Gastrocnemius medialis (tissue), 4 donors: Measurements from ENCODE around the gene IGF1R.

Source experiments
- POLR2A ChIP-seq, 2 donors: fragments of 450-650 bp; IDR thresholded peaks; one replicate each; pipeline ENCODE4 v1.6.1; 2017; ENCODE audit warnings: antibody characterized with exemption in 2 of 2, mild to moderate bottlenecking in 2 of 2, moderate library complexity in 2 of 2
- TF ChIP-seq, protein P1 (sequence below), 5 experiments: fragments of 450-650 bp in 3 of 5; fragments of 200-600 bp in 2 of 5; sonication (generic) in 2 of 5; IDR thresholded peaks in 4 of 5; conservative IDR thresholded peaks in 1 of 5; 1 replicate in 4 of 5; 2 replicates in 1 of 5; pipeline ENCODE4 v1.5.1; 2016 to 2019; ENCODE audit warnings: antibody characterized with exemption in 5 of 5, mild to moderate bottlenecking in 3 of 5, moderate library complexity in 3 of 5

DNA sequence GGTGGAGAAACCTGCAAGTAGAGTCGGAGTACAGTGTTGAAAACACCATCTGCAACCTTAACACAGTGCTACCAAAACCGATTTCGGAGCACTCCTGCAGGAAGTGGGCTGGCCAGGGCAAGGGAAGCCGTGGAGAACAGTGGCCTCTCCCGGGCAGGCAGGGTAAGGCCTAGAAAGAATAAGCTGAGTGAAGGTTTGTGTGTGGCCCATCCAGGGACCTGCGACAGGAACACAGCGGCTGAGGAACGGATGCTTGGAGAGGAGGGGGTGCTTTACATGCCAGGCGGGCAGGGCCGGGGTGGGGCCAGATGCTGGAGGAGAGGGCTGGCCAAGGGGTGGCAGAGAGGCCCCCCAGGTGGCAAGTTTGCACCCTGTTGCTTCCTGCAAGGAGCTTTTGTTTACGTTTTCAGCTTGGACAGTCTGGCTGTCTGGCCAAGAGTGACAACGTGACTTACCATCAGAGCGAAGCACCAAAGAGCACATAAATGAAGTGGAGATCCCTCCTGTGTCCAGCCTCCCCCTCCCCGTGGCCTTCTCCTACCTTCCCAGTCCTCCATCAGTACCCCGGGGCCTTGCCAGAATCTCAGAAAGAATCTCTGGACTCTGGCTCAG lies 202.7 kb downstream of the IGF1R start:
- TF ChIP-seq, protein P1, sequence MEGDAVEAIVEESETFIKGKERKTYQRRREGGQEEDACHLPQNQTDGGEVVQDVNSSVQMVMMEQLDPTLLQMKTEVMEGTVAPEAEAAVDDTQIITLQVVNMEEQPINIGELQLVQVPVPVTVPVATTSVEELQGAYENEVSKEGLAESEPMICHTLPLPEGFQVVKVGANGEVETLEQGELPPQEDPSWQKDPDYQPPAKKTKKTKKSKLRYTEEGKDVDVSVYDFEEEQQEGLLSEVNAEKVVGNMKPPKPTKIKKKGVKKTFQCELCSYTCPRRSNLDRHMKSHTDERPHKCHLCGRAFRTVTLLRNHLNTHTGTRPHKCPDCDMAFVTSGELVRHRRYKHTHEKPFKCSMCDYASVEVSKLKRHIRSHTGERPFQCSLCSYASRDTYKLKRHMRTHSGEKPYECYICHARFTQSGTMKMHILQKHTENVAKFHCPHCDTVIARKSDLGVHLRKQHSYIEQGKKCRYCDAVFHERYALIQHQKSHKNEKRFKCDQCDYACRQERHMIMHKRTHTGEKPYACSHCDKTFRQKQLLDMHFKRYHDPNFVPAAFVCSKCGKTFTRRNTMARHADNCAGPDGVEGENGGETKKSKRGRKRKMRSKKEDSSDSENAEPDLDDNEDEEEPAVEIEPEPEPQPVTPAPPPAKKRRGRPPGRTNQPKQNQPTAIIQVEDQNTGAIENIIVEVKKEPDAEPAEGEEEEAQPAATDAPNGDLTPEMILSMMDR (IDR thresholded peaks at IDR 0.05 in 4 of 5, conservative IDR thresholded peaks at IDR 0.05 in 1 of 5), result peak; percentile 29 to 80 (median 68)
- TF ChIP-seq POLR2A (IDR thresholded peaks at IDR 0.05), result no peak
